NCI-H2227 treated with DMSO at 0.1 percent for 48 hours (cell line): Measurements from ENCODE around the gene TSG101.

Source experiments
- DNase-seq: peaks from one replicate; lab custom pipeline; 2025; lab: John Stamatoyannopoulos, UW

Gene TSG101

GRCh38 chr11:18526521-18527296 lies at the start of gene TSG101:
Gene TSG101 (minus strand): TSS chr11:18526942. CDS start chr11:18526816, 126 bp downstream.
- DNase-seq = peak; percentile 92

GRCh38 chr11:18575361-18575760 lies 48.6 kb upstream of the TSG101 start:
- no peak for DNase-seq

GRCh38 chr11:18567081-18567480 lies 40.3 kb upstream of the TSG101 start:
- no peak for DNase-seq

- no peak for DNase-seq
Measured at GRCh38 chr11:18566406-18566805, 39.7 kb upstream of the TSG101 start.

GRCh38 chr11:18564149-18564548 lies 37.4 kb upstream of the TSG101 start:
- no peak for DNase-seq

- DNase-seq = no peak
Measured at GRCh38 chr11:18563090-18563730, 36.5 kb upstream of the TSG101 start.

- DNase-seq = no peak
Measured at GRCh38 chr11:18548001-18548400, 21.3 kb upstream of the TSG101 start.

- peak; percentile 22 for DNase-seq
Measured at GRCh38 chr11:18540207-18541009, 13.7 kb upstream of the TSG101 start.

GRCh38 chr11:18536209-18536608 lies 9.5 kb upstream of the TSG101 start:
- no peak for DNase-seq

GRCh38 chr11:18534245-18534644 lies 7.5 kb upstream of the TSG101 start:
- DNase-seq = no peak

GRCh38 chr11:18533365-18533764 lies 6.6 kb upstream of the TSG101 start:
- no peak for DNase-seq

- peak; percentile 43 for DNase-seq
Measured at GRCh38 chr11:18527512-18527911, 770 bp upstream of the TSG101 start.

- DNase-seq = no peak
Measured at GRCh38 chr11:18526130-18526520, 617 bp downstream of the TSG101 start.

GRCh38 chr11:18524248-18524647 lies 2.5 kb downstream of the TSG101 start:
- DNase-seq = no peak

GRCh38 chr11:18523084-18523483 lies 3.7 kb downstream of the TSG101 start:
- no peak for DNase-seq

- no peak for DNase-seq
Measured at GRCh38 chr11:18522388-18522787, 4.4 kb downstream of the TSG101 start.

- DNase-seq = no peak
Measured at GRCh38 chr11:18521122-18521521, 5.6 kb downstream of the TSG101 start.

- DNase-seq = no peak
Measured at GRCh38 chr11:18502352-18502751, 24.4 kb downstream of the TSG101 start.

- no peak for DNase-seq
Measured at GRCh38 chr11:18501629-18502028, 25.1 kb downstream of the TSG101 start.

- no peak for DNase-seq
Measured at GRCh38 chr11:18498039-18498438, 28.7 kb downstream of the TSG101 start.

- no peak for DNase-seq
Measured at GRCh38 chr11:18495703-18496102, 31.0 kb downstream of the TSG101 start.

GRCh38 chr11:18495271-18495670 lies 31.5 kb downstream of the TSG101 start:
- no peak for DNase-seq

- DNase-seq = no peak
Measured at GRCh38 chr11:18493310-18493709, 33.4 kb downstream of the TSG101 start.
